GM10248 (cell line): ENCODE results near the gene CA10.

ENCODE experiments used
- CTCF ChIA-PET: fragments of 300-600 bp; sonication (Branson Sonifier 250); formaldehyde crosslinking; extraction: SDS; loops from one replicate; lab custom pipeline; 2021; ENCODE audit warnings: antibody characterized with exemption; lab: Yijun Ruan, JAX
- POLR2A ChIA-PET: fragments of 350-650 bp; sonication (Branson Sonifier 250); formaldehyde crosslinking; extraction: SDS; loops from one replicate; lab custom pipeline; 2020; ENCODE audit warnings: antibody characterized with exemption; lab: Yijun Ruan, JAX
- DNase-seq: peaks from one replicate; pipeline ENCODE4 v3.0.0; 2012; ENCODE audit errors: extremely low spot score
- TF ChIP-seq, protein P1 (sequence below): IDR thresholded peaks from 2 replicates; pipeline ENCODE4 v1.5.1; 2012; ENCODE audit warnings: mild to moderate bottlenecking, low read depth; ENCODE audit errors: extremely low read depth, missing control alignments, control extremely low read depth

The CA10 gene

DNA sequence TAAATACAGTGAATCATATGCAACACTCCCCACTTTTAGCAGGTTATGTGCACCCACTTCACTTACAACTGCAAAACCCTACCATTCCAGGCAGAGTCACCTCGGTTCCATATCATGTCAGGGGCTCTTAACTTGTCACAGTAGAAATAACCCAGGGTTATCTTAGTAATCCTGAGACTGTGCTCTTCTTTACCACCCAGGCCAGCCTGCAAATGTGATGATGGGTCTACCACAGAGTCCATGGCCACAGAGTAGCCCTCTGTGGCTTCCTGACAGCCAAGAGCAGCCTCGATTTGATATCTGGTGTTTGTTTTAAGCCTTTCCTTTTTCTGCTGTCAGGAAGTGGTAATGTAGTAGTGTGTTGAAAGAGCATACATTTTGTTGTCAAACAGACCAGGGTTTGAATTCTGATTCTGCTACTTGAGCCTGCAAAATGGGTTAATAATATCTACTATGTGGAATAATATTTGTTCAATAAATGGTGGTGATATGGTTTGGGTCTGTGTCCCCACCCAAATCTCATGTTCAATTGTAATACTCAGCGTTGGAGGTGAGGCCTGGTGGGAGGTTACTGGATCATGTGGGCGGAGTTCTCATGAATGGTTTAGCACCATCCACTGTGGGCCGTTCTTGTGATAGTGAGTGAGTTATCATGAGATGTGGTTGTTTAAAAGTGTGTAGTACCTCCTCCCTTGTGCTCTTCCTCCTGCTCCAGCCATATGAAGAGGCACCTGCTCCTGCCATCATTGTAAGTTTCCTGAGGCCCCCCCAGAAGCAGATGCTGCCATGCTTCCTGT, 481.6 kb downstream of the CA10 start:
- POLR2A ChIA-PET = no interaction called here
- CTCF ChIA-PET = no interaction called here
- DNase-seq = no peak
- TF ChIP-seq, protein P1, sequence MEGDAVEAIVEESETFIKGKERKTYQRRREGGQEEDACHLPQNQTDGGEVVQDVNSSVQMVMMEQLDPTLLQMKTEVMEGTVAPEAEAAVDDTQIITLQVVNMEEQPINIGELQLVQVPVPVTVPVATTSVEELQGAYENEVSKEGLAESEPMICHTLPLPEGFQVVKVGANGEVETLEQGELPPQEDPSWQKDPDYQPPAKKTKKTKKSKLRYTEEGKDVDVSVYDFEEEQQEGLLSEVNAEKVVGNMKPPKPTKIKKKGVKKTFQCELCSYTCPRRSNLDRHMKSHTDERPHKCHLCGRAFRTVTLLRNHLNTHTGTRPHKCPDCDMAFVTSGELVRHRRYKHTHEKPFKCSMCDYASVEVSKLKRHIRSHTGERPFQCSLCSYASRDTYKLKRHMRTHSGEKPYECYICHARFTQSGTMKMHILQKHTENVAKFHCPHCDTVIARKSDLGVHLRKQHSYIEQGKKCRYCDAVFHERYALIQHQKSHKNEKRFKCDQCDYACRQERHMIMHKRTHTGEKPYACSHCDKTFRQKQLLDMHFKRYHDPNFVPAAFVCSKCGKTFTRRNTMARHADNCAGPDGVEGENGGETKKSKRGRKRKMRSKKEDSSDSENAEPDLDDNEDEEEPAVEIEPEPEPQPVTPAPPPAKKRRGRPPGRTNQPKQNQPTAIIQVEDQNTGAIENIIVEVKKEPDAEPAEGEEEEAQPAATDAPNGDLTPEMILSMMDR = no peak

DNA sequence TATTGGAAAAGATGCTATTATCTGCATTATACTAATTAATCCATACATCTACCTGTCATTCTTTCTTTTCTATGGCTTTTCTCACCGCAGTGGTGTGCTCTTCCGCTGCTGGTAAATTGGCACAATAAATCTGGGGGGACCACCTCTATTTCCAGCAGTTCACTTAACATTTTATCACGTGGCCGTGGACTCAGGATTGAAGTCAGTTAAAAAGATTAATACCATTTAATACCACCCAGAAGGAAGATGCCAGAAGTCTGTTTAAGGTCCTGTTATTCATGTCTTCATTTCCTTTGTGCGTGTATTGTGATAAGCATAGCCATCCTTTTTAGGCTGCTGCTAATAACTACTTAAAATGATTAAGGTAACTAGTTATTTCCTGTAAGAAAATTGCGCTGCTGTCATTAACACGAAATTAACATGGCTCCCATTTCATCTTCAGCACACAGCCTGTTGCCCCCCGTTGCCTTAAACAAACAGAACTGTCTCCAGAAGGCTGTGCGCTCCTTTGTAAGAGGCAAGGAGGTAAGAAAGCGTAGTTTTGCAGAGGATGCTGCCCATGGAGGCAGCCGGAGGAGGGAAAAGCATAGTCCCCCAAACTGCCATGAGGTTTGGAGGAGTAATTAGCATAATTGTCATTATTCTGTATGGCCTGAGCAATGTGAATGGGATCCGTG, 483.8 kb downstream of the CA10 start:
- TF ChIP-seq, protein P1 = no peak
- ChIA-PET POLR2A (no interaction called here), CTCF (no interaction called here)
- no peak for DNase-seq

DNA sequence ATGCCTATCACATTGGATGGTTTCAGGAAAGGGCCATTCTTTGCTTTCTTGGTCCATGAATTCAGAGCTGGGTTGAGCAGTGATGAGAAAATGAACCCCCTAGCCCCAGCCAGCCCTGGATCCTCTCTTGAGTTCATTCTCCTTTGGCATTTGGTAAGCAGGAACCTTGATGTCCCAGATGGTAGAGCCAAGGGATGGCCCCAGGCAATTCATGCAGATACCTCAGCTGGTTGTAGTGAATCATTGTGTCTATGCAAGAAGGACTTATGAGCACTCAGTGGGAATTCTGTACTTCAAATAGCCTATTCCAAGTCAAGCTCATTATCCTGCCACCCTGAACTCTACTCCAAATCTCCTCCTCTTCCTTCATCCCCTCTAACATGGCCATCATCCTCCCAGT, 485.4 kb downstream of the CA10 start:
- CTCF ChIA-PET = interaction anchor here (1.6 kb wide), 1 partner anchor 9 kb away, joined by 4 read pairs; no protein-coding TSS in a partner anchor
- POLR2A ChIA-PET = no interaction called here
- TF ChIP-seq, protein P1 = no peak
- no peak for DNase-seq

DNA sequence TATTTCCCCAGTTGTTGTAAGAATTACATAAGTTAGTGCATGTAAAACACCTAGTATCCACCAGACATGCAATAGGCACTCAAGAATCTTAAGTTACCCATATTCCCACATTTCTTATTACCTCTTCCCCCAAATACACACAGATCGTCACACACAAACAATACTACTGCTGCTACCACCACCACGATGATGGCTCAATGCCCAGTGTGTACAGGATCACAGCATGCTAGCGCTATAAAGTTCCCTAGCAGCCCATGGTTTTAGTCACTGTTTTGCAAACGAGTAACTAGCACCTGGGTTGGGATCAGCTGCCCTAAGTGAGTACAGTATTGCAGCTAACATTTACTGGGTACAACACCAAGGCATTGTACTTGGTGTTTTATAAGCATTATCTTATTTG, 486.4 kb downstream of the CA10 start:
- TF ChIP-seq, protein P1 = no peak
- POLR2A ChIA-PET = no interaction called here
- DNase-seq = no peak
- CTCF ChIA-PET = no interaction called here

DNA sequence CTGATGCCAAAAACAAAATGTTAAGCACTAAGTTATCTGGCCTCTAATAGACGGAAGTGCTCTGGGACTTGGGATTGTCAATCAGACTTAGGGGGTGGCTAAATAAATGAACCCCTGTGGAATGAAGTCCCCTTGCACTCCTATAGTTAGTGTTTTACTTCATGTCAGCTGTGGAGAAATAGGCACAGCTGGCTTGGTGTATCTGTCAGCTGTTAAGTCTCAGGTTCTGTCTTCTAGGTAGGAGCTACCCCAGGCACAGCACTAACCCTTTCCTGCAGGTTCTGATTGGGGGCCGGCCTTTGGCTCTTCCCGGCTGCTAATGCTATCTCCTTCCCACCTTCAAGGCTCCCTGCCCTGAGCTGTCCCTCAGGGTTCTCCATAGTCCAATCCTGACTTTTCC, 487.6 kb downstream of the CA10 start:
- TF ChIP-seq, protein P1 = no peak
- POLR2A ChIA-PET = no interaction called here

DNA sequence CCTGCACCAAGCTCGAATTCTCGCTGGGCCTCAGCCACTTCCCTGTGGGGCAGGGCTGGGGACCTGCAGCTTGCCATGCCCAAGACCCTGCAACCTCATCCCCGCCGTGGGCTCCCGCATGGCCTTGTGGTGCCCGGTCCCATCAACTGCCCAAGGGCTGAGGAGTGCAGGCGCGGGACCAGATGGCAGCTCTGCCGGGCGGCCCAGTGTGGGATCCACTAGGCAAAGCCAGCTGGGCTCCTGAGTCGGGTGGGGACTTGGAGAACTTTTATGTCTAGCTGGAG, 489.6 kb downstream of the CA10 start:
- ChIA-PET POLR2A (no interaction called here), CTCF (no interaction called here)
- TF ChIP-seq, protein P1 = no peak
- no peak for DNase-seq

More for the DNA sequence above, 487.6 kb downstream of the CA10 start:
- no peak for DNase-seq
- CTCF ChIA-PET = interaction anchor here (1.1 kb wide), 1 partner anchor 23 kb away, joined by 4 read pairs; no protein-coding TSS in a partner anchor
